OCI-LY3 (cell line): ENCODE results near the gene ZEB2.

ENCODE experiments used
- H2AFZ ChIP-seq: fragments of 200-600, 300-600 bp; shearing (Covaris generic); 2 replicates; pipeline ENCODE4 v1.6.0; 2014; ENCODE audit warnings: antibody characterized with exemption, low read depth, low read length
- H3K27ac ChIP-seq: fragments of 200-600, 300-600 bp; sonication (generic); 2 replicates; pipeline ENCODE4 v1.5.1; 2014; ENCODE audit warnings: mild to moderate bottlenecking, low read length, moderate library complexity, mixed read lengths
- H3K27me3 ChIP-seq: fragments of 200-600, 300-600 bp; sonication (generic); 2 replicates; pipeline ENCODE4 v1.6.1; 2014; ENCODE audit warnings: low read depth, low read length, mixed read lengths
- H3K36me3 ChIP-seq: fragments of 200-600, 300-600 bp; sonication (generic); replicated peaks from 2 replicates; pipeline ENCODE3; 2014; ENCODE audit warnings: low read depth, low read length, mixed read lengths
- H3K4me1 ChIP-seq: fragments of 300-600, 200-600 bp; sonication (generic); 2 replicates; pipeline ENCODE4 v1.6.1; 2014; ENCODE audit warnings: low read length, mixed read lengths
- H3K4me2 ChIP-seq: fragments of 200-600, 300-600 bp; sonication (generic); 2 replicates; pipeline ENCODE4 v1.6.1; 2014; ENCODE audit warnings: low read length, mixed read lengths
- H3K4me3 ChIP-seq: fragments of 300-600, 200-600 bp; sonication (generic); 2 replicates; pipeline ENCODE4 v1.5.1; 2014; ENCODE audit warnings: antibody characterized with exemption, mild to moderate bottlenecking, low read length, moderate library complexity
- H3K79me2 ChIP-seq: fragments of 300-600, 200-600 bp; shearing (Covaris generic); 2 replicates; pipeline ENCODE4 v1.6.1; 2014; ENCODE audit warnings: mild to moderate bottlenecking, low read length, mixed read lengths
- H3K9ac ChIP-seq: fragments of 300-600, 200-600 bp; shearing (Covaris generic); 2 replicates; pipeline ENCODE4 v1.6.0; 2014; ENCODE audit warnings: mild to moderate bottlenecking, low read length, moderate library complexity
- H3K9me3 ChIP-seq: fragments of 200-600, 300-600 bp; shearing (Covaris generic); 2 replicates; pipeline ENCODE4 v1.6.1; 2014; ENCODE audit warnings: low read length, mixed read lengths; ENCODE audit not compliant: insufficient read depth
- H4K20me1 ChIP-seq: fragments of 200-600, 300-600 bp; sonication (generic); 2 replicates; pipeline ENCODE4 v1.6.1; 2016; ENCODE audit warnings: low read length, mixed read lengths; ENCODE audit not compliant: insufficient read depth
- CTCF ChIP-seq: fragments of 200-600, 300-600 bp; sonication (generic); IDR thresholded peaks from 2 replicates; pipeline ENCODE4 v1.5.1; 2014; ENCODE audit warnings: antibody characterized with exemption, low read length, low read depth
- EZH2phosphoT487 ChIP-seq: fragments of 200-600 bp; shearing (Covaris generic); IDR thresholded peaks from 2 replicates; pipeline ENCODE4 v1.6.1; 2018; ENCODE audit warnings: antibody characterized with exemption, mixed run types, low read depth

ZEB2 gene

GRCh38 chr2:144378551-144378950 lies 141.4 kb downstream of the ZEB2 start:
- H3K4me3 ChIP-seq = no peak overlapping the region
- no peaks in the 10 kb centered on the region for H3K9me3 ChIP-seq
- TF ChIP-seq CTCF (no peak), EZH2phosphoT487 (no peak)
- 0 out of 2 replicates have a peak, but pooled peaks cover 3% of the 10 kb centered on the region for H3K27me3 ChIP-seq
- no peak overlapping the region for H3K4me2 ChIP-seq
- no peak overlapping the region for H2AFZ ChIP-seq
- H3K79me2 ChIP-seq = no peaks in the 10 kb centered on the region
- H3K27ac ChIP-seq = no peak overlapping the region
- no peaks in the 10 kb centered on the region for H3K36me3 ChIP-seq
- H3K9ac ChIP-seq = no peak overlapping the region
- H4K20me1 ChIP-seq = no peaks in the 10 kb centered on the region
- H3K4me1 ChIP-seq = peaks cover 38% of the 10 kb centered on the region

GRCh38 chr2:144377914-144378313 lies 142.0 kb downstream of the ZEB2 start:
- TF ChIP-seq CTCF = no peak
- no peak for TF ChIP-seq EZH2phosphoT487
- Histone ChIP-seq H3K36me3 (no peaks in the 10 kb centered on the region), H3K4me3 (no peak overlapping the region), H3K4me1 (peaks cover 41% of the 10 kb centered on the region), H3K27me3 (0 out of 2 replicates have a peak, but pooled peaks cover 3% of the 10 kb centered on the region), H2AFZ (no peak overlapping the region), H3K4me2 (no peak overlapping the region), H3K27ac (no peak overlapping the region), H3K9me3 (no peaks in the 10 kb centered on the region), H3K9ac (no peak overlapping the region), H3K79me2 (no peaks in the 10 kb centered on the region), H4K20me1 (no peaks in the 10 kb centered on the region)

GRCh38 chr2:144376926-144377325 lies 143.0 kb downstream of the ZEB2 start:
- Histone ChIP-seq H4K20me1 (no peaks in the 10 kb centered on the region), H3K4me2 (no peak overlapping the region), H3K27me3 (0 out of 2 replicates have a peak, but pooled peaks cover 3% of the 10 kb centered on the region), H3K4me1 (peaks cover 45% of the 10 kb centered on the region), H3K27ac (no peak overlapping the region), H3K9me3 (no peaks in the 10 kb centered on the region), H3K4me3 (no peak overlapping the region), H2AFZ (no peak overlapping the region), H3K79me2 (no peaks in the 10 kb centered on the region), H3K36me3 (no peaks in the 10 kb centered on the region), H3K9ac (no peak overlapping the region)
- no peak for TF ChIP-seq CTCF
- TF ChIP-seq EZH2phosphoT487 = no peak

GRCh38 chr2:144376460-144376859 lies 143.5 kb downstream of the ZEB2 start:
- Histone ChIP-seq H2AFZ (no peak overlapping the region), H3K27me3 (0 out of 2 replicates have a peak, but pooled peaks cover 3% of the 10 kb centered on the region), H3K9ac (no peak overlapping the region), H4K20me1 (no peaks in the 10 kb centered on the region), H3K4me2 (no peak overlapping the region), H3K4me1 (peaks cover 48% of the 10 kb centered on the region), H3K4me3 (no peak overlapping the region), H3K9me3 (no peaks in the 10 kb centered on the region), H3K79me2 (no peaks in the 10 kb centered on the region), H3K27ac (no peak overlapping the region), H3K36me3 (no peaks in the 10 kb centered on the region)
- no peak for TF ChIP-seq CTCF
- no peak for TF ChIP-seq EZH2phosphoT487
